Calu3 (cell line): ENCODE measurements around the gene RPTOR. TPM values are rescaled to one million over a fixed set of nuclear protein-coding genes. Genes with fewer than 3 reads are reported as not detected.

ENCODE experiments used
- BruUV-seq: library from RNA; stranded (reverse); fragments of 400-500 nt; replicated peaks from 2 replicates; lab custom pipeline; 2021; lab: Mats Ljungman, UMichigan
- CTCF ChIA-PET: fragments of 300-600 bp; sonication (Branson Sonifier 250); formaldehyde crosslinking; loops from one replicate; lab custom pipeline; 2022; ENCODE audit warnings: antibody characterized with exemption; lab: Charles Lee
- DNase-seq: peaks from one replicate; pipeline ENCODE4 v3.0.0; 2022
- H3K27ac Mint-ChIP-seq: one replicate; pipeline ENCODE4 v1.8.0; 2022; ENCODE audit warnings: mixed read lengths; ENCODE audit not compliant: unreplicated experiment
- H3K27me3 Mint-ChIP-seq: one replicate; pipeline ENCODE4 v1.8.0; 2022; ENCODE audit warnings: mixed read lengths; ENCODE audit not compliant: unreplicated experiment
- H3K36me3 Mint-ChIP-seq: one replicate; pipeline ENCODE4 v1.8.0; 2022; ENCODE audit warnings: mild to moderate bottlenecking, moderate library complexity, mixed read lengths; ENCODE audit not compliant: insufficient read depth, unreplicated experiment
- H3K4me1 Mint-ChIP-seq: one replicate; pipeline ENCODE4 v1.8.0; 2022; ENCODE audit warnings: mild to moderate bottlenecking, low read depth, mixed read lengths; ENCODE audit not compliant: unreplicated experiment
- H3K4me3 Mint-ChIP-seq: one replicate; pipeline ENCODE4 v1.8.0; 2022; ENCODE audit warnings: mild to moderate bottlenecking, low read depth, moderate library complexity, mixed read lengths; ENCODE audit not compliant: unreplicated experiment
- H3K9me3 Mint-ChIP-seq: one replicate; pipeline ENCODE4 v1.8.0; 2022; ENCODE audit warnings: low read depth, mixed read lengths; ENCODE audit not compliant: unreplicated experiment
- CTCF ChIP-seq: fragments of 200-600 bp; IDR thresholded peaks from one replicate; pipeline ENCODE4 v1.8.0; 2022; ENCODE audit warnings: antibody characterized with exemption; ENCODE audit not compliant: unreplicated experiment
- intact Hi-C: fragments of 100-400 bp; cut with micrococcal nuclease; formaldehyde crosslinking; loops from one replicate; pipeline ENCODE4 v1.10.0; 2022; ENCODE audit not compliant: unreplicated experiment
- total RNA-seq: library from RNA; stranded (reverse); gene quantifications from 2 replicates; pipeline ENCODE4 v1.2.3, GENCODE V29; 2022

The RPTOR gene
- total RNA-seq, 1 experiment from 2014 or later, result 41.8 TPM

- no peak for DNase-seq
These were observed 228.2 kb downstream of the RPTOR start for GRCh38 chr17:80772906-80773242.

GRCh38 chr17:80773243-80773991 lies 228.8 kb downstream of the RPTOR start:
- peaks cover 5% of the 10 kb centered on the region for H3K4me1 Mint-ChIP-seq
- peaks cover 15% of the 10 kb centered on the region for H3K36me3 Mint-ChIP-seq
- H3K27ac Mint-ChIP-seq, result no peak overlapping the region
- TF ChIP-seq CTCF, result no peak
- CTCF ChIA-PET, result interaction anchor here (1.2 kb wide), 1 partner anchor 8 kb away, joined by 3 read pairs; no protein-coding TSS in a partner anchor
- H3K9me3 Mint-ChIP-seq, result no peaks in the 10 kb centered on the region
- intact Hi-C loops, result no loop called here
- H3K27me3 Mint-ChIP-seq, result no peaks in the 10 kb centered on the region
- DNase-seq, result no peak
- BruUV-seq, result no TSS peak
- H3K4me3 Mint-ChIP-seq, result no peak overlapping the region

More at GRCh38 chr17:80772906-80773242, 228.2 kb downstream of the RPTOR start:
- peaks cover 14% of the 10 kb centered on the region for H3K36me3 Mint-ChIP-seq
- H3K27ac Mint-ChIP-seq, result no peak overlapping the region
- H3K4me1 Mint-ChIP-seq, result peaks cover 5% of the 10 kb centered on the region
- no peak for TF ChIP-seq CTCF
- intact Hi-C loops, result no loop called here
- no TSS peak for BruUV-seq
- CTCF ChIA-PET, result no interaction called here
- no peak overlapping the region for H3K4me3 Mint-ChIP-seq
- H3K27me3 Mint-ChIP-seq, result no peaks in the 10 kb centered on the region
- H3K9me3 Mint-ChIP-seq, result no peaks in the 10 kb centered on the region

- CTCF ChIA-PET, result interaction anchor here (1.2 kb wide), 1 partner anchor 9 kb away, joined by 3 read pairs; no protein-coding TSS in a partner anchor
- no TSS peak for BruUV-seq
- intact Hi-C loops, result no loop called here
- Mint-ChIP-seq H3K9me3 (no peaks in the 10 kb centered on the region), H3K4me1 (peaks cover 5% of the 10 kb centered on the region), H3K27me3 (no peaks in the 10 kb centered on the region), H3K27ac (no peak overlapping the region), H3K36me3 (peaks cover 15% of the 10 kb centered on the region), H3K4me3 (no peak overlapping the region)
- no peak for DNase-seq
- TF ChIP-seq CTCF, result no peak
These were observed 229.5 kb downstream of the RPTOR start for GRCh38 chr17:80774146-80774545.

GRCh38 chr17:80774643-80775281 lies 230.1 kb downstream of the RPTOR start:
- CTCF ChIA-PET, result interaction anchor here (0.5 kb wide), 1 partner anchor 231 kb away, joined by 3 read pairs; no protein-coding TSS in a partner anchor
- peaks cover 5% of the 10 kb centered on the region for H3K4me1 Mint-ChIP-seq
- H3K27me3 Mint-ChIP-seq, result no peaks in the 10 kb centered on the region
- H3K9me3 Mint-ChIP-seq, result no peaks in the 10 kb centered on the region
- no peak for DNase-seq
- peaks cover 15% of the 10 kb centered on the region for H3K36me3 Mint-ChIP-seq
- no peak overlapping the region for H3K4me3 Mint-ChIP-seq
- H3K27ac Mint-ChIP-seq, result no peak overlapping the region
- BruUV-seq, result no TSS peak
- intact Hi-C loops, result no loop called here
- TF ChIP-seq CTCF, result no peak
